GM12865 (cell line): ENCODE data around the gene EEIG1.

Experiments used
- DNase-seq: peaks from one replicate; pipeline ENCODE4 v3.0.0; 2010; ENCODE audit warnings: low read depth
- H3K4me3 ChIP-seq: 2 replicates; pipeline ENCODE4 v1.5.1; 2011; ENCODE audit warnings: mild to moderate bottlenecking, low read depth, low read length, control low read depth
- CTCF ChIP-seq: IDR thresholded peaks from 2 replicates; pipeline ENCODE4 v1.5.1; 2011; ENCODE audit warnings: low read length, control low read depth, low read depth, inconsistent platforms; ENCODE audit not compliant: insufficient read depth; ENCODE audit errors: missing control alignments

EEIG1 gene

GRCh38 chr9:128007566-128008138, 26.9 kb upstream of the EEIG1 start:
- DNase-seq, result peak; percentile 91
- H3K4me3 ChIP-seq, result peak overlapping the region; percentile 14
- no peak for TF ChIP-seq CTCF

GRCh38 chr9:128006332-128006996, 25.7 kb upstream of the EEIG1 start:
- H3K4me3 ChIP-seq, result no peak overlapping the region
- no peak for TF ChIP-seq CTCF
- DNase-seq, result no peak

GRCh38 chr9:128005923-128006322, 25.1 kb upstream of the EEIG1 start:
- DNase-seq, result no peak
- TF ChIP-seq CTCF, result no peak
- no peak overlapping the region for H3K4me3 ChIP-seq

- H3K4me3 ChIP-seq, result no peak overlapping the region
- DNase-seq, result no peak
- TF ChIP-seq CTCF, result no peak
Measured at GRCh38 chr9:128003966-128004604, 23.3 kb upstream of the EEIG1 start.

GRCh38 chr9:128002959-128003358, 22.2 kb upstream of the EEIG1 start:
- TF ChIP-seq CTCF, result no peak
- H3K4me3 ChIP-seq, result no peak overlapping the region
- DNase-seq, result no peak

- no peak overlapping the region for H3K4me3 ChIP-seq
- DNase-seq, result no peak
- TF ChIP-seq CTCF, result no peak
Measured at GRCh38 chr9:128001779-128002298, 21.1 kb upstream of the EEIG1 start.
